PFSK-1 (cell line): ENCODE results near the gene LEP.

ENCODE experiments used
- FOXP2 ChIP-seq: optimal IDR thresholded peaks from 2 replicates; pipeline ENCODE3; 2011; ENCODE audit warnings: borderline replicate concordance, control low read depth, inconsistent platforms; ENCODE audit not compliant: insufficient read depth; ENCODE audit errors: extremely low read length, extremely low read depth
- POLR2AphosphoS5 ChIP-seq: IDR thresholded peaks from 2 replicates; pipeline ENCODE4 v1.6.1; 2012; ENCODE audit warnings: low read depth, mild to moderate bottlenecking, control low read depth, low read length, moderate library complexity
- SIN3A ChIP-seq: IDR thresholded peaks from 2 replicates; pipeline ENCODE4 v1.6.1; 2012; ENCODE audit warnings: mild to moderate bottlenecking, low read length, moderate library complexity, borderline replicate concordance; ENCODE audit not compliant: insufficient read depth
- TAF1 ChIP-seq: IDR thresholded peaks from 2 replicates; pipeline ENCODE4 v1.6.1; 2012; ENCODE audit warnings: low read length, control low read depth, borderline replicate concordance; ENCODE audit not compliant: insufficient read depth
- TF ChIP-seq, protein P1 (sequence below), 2 experiments: IDR thresholded peaks; 2 replicates each; pipeline versions ENCODE4 v1.6.1 to v1.8.0; 2011 to 2012; ENCODE audit warnings: low read depth in 2 of 2, low read length in 2 of 2, control low read depth in 1 of 2, inconsistent platforms in 1 of 2, mild to moderate bottlenecking in 1 of 2, moderate library complexity in 1 of 2; ENCODE audit not compliant: insufficient read depth in 1 of 2

Gene LEP

DNA sequence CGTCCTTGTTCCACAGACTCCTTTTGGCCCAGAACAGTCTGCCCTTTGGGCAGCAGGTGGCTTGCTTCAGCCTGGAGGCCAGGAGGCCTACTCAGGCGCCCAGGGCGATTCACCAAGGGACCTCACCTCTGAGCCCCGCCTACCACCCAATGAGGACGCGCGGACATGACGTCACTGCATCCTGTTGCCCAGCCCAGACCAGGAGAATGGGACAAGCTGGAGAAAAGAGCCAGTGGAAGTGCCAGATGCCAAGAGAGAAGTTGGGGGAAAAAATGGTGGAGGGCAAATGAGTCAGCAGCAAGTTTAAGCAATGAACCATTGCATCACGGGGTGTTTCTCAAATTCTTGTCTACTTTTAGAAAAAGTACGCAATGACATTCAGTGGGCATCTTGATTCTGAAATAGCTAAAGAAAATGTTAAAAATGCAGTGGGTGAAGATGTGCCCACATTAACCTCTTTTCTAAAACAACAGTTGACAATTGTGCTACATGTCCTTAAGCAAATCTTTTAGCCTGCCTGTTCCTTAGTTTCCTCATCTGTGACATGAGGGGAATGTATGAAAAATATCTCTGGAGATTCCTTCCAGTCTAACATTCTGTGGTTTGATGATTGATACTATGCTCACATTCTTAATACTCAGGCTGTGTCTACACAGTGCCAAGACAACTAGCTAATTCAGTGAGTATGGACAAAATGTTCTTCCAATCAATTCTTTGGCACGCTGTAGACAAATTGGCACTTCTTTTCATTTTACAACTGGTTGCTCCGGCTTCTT lies 23.9 kb upstream of the LEP start:
- TF ChIP-seq SIN3A (no peak), POLR2AphosphoS5 (no peak), FOXP2 (no peak), TAF1 (no peak)
- TF ChIP-seq, protein P1, sequence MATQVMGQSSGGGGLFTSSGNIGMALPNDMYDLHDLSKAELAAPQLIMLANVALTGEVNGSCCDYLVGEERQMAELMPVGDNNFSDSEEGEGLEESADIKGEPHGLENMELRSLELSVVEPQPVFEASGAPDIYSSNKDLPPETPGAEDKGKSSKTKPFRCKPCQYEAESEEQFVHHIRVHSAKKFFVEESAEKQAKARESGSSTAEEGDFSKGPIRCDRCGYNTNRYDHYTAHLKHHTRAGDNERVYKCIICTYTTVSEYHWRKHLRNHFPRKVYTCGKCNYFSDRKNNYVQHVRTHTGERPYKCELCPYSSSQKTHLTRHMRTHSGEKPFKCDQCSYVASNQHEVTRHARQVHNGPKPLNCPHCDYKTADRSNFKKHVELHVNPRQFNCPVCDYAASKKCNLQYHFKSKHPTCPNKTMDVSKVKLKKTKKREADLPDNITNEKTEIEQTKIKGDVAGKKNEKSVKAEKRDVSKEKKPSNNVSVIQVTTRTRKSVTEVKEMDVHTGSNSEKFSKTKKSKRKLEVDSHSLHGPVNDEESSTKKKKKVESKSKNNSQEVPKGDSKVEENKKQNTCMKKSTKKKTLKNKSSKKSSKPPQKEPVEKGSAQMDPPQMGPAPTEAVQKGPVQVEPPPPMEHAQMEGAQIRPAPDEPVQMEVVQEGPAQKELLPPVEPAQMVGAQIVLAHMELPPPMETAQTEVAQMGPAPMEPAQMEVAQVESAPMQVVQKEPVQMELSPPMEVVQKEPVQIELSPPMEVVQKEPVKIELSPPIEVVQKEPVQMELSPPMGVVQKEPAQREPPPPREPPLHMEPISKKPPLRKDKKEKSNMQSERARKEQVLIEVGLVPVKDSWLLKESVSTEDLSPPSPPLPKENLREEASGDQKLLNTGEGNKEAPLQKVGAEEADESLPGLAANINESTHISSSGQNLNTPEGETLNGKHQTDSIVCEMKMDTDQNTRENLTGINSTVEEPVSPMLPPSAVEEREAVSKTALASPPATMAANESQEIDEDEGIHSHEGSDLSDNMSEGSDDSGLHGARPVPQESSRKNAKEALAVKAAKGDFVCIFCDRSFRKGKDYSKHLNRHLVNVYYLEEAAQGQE (IDR thresholded peaks at IDR 0.05; ENCODE audit: insufficient read depth in 1 of 2, low read depth in 2 of 2, low read length in 2 of 2) = no peak

DNA sequence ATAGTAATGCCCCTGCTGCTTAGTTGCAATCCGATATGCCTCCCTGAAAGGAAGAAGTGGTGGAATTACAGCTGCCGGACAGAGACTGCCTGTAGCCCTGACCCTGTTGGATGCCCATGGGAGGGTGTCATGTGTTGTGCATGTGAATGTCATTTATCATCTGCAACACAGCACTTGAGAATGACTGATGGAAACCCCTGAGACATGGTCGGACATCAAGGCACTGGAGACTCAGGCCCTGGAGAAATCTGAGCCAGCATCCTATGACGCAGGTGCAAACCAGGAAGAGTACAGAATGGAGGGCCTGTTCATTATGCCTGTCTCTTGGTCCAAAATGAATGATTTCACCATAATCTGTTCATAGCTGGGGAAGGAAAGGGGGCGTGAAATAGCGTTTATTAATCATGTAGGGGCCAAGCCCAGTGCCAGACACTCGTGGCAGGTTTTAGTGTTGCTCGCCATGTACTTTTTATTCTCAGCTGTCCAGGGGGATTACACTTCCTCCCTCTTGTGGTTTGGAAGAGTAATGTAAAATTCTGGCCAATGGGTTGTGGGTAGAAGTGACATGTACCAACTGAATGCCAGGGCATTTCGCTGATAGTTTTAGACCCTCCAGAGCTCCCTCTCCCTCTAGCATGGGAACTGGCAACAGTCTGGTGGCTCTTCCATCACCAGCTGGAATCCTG lies 23.0 kb upstream of the LEP start:
- TF ChIP-seq SIN3A = no peak

DNA sequence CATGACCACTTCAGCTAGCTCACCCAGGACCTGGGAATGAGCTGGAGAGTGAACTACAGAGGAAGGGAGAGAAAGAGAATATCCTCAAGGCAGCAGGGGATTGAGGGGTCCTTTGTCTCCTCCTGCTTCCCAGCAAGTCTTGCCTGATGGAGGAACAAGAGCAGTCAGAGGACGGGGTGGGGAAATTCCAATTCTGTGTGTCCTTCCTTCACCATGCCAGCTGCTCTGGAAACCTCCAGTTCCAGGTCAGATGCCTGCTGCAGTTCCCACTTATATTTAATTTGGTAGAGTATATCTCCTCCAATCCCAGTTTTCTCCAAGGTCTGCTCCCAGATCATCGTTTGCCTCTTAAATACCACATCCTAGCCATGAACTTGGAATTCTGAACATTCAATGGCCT lies 21.4 kb upstream of the LEP start:
- no peak for TF ChIP-seq POLR2AphosphoS5
- TF ChIP-seq SIN3A = no peak
- no peak for TF ChIP-seq TAF1
- no peak for TF ChIP-seq FOXP2
- TF ChIP-seq, protein P1 (IDR thresholded peaks at IDR 0.05; ENCODE audit: insufficient read depth in 1 of 2, low read depth in 2 of 2, low read length in 2 of 2) = no peak

DNA sequence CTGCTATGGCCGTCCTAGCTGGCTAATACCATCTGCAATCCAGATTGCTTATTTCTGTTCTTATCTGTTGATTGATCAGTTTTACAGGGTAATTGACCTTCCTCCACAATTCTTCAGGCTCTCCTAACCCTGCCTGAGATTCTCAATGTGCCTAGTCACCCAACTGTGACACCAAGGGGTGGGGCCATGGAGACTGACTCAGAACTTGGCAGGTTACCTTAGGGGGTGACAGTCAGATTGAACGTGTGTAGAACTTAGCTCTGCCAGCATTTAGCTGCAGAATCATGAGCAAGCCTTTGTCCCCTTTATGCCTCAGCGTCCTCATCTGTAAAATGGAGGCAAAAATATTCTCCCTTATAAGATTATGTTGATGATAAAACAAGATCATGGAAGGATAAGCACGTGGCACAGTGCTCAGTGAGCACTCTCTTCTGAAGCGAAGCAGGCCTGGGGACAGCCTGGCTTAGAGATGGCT lies 19.1 kb upstream of the LEP start:
- TF ChIP-seq, protein P1 (IDR thresholded peaks at IDR 0.05; ENCODE audit: insufficient read depth in 1 of 2, low read depth in 2 of 2, low read length in 2 of 2) = no peak
- TF ChIP-seq SIN3A (no peak), FOXP2 (no peak), TAF1 (no peak), POLR2AphosphoS5 (no peak)

DNA sequence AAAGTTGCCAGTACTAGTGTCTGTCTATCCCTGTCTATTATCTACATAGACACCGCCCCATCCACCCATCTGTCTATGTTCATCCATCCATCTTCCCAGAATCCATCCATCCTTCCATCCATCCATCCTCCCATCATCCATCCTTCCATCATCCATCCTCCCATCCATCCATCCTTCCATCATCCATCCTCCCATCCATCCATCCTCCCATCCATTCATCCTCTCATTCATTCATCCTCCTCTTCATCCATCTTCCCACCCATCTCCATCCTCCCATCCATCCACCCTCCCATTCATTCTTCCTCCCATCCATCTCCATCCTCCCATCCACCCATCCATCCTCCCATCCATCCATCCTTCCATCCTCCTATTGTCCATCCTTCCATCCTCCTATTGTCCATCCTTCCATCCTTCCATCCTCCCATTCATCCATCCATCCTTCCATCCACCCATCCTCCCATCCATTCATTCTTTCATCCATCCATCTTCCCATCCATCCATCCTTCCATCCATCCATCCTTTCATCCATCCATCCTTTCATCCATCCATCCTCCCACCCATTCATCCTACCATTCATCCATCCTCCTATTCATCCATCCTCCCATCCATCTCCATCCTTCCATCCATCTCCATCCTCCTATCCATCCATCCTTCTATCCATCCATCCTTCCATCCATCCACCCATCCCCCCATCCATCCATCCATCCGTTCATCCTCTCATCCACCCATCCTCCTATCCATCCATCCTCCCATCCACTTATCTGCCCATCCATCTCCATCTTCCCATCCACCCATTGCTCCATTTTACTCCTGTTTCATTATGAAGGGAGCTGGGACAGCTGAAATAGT lies 14.7 kb upstream of the LEP start:
- TF ChIP-seq TAF1 (no peak), SIN3A (no peak), POLR2AphosphoS5 (no peak), FOXP2 (no peak)
- TF ChIP-seq, protein P1 (IDR thresholded peaks at IDR 0.05; ENCODE audit: insufficient read depth in 1 of 2, low read depth in 2 of 2, low read length in 2 of 2) = no peak
